Caco-2 (cell line): ENCODE results near the gene CLDN25. TPM values are rescaled to one million over a fixed set of nuclear protein-coding genes. Genes with fewer than 3 reads are reported as not detected.

Experiments used
- BruUV-seq: library from RNA; stranded (reverse); fragments of 400-500 nt; replicated peaks from 2 replicates; lab custom pipeline; 2021; lab: Mats Ljungman, UMichigan
- CTCF ChIA-PET: fragments of 300-600 bp; sonication (Branson Sonifier 250); formaldehyde crosslinking; loops from one replicate; lab custom pipeline; 2022; ENCODE audit warnings: antibody characterized with exemption; lab: Charles Lee
- POLR2A ChIA-PET: fragments of 300-600 bp; sonication (Branson Sonifier 250); formaldehyde crosslinking; loops from one replicate; lab custom pipeline; 2022; ENCODE audit warnings: antibody characterized with exemption; lab: Charles Lee
- DNase-seq, 2 experiments: peaks; one replicate each; pipeline versions ENCODE4 v3.0.0 to v3.0.0-alpha.2; 2020 to 2022
- H3K27me3 ChIP-seq: replicated peaks from 2 replicates; pipeline ENCODE4 v1.6.0; 2011; ENCODE audit warnings: low read length; ENCODE audit not compliant: control insufficient read depth, insufficient read depth
- H3K36me3 ChIP-seq: 2 replicates; pipeline ENCODE4 v1.5.1; 2011; ENCODE audit warnings: low read length; ENCODE audit not compliant: control insufficient read depth, insufficient read depth
- H3K4me1 ChIP-seq: fragments of 250-450 bp; sonication (Bioruptor Pico); 2 replicates; pipeline ENCODE4 v1.5.1; 2020; ENCODE audit warnings: mild to moderate bottlenecking
- H3K4me3 ChIP-seq: 2 replicates; pipeline ENCODE4 v1.5.1; 2011; ENCODE audit warnings: low read depth, mild to moderate bottlenecking, control low read depth, low read length
- H3K9me3 ChIP-seq: fragments of 250-450 bp; sonication (Bioruptor Pico); 2 replicates; pipeline ENCODE4 v1.5.1; 2020; ENCODE audit warnings: mild to moderate bottlenecking, moderate library complexity
- H3K27ac Mint-ChIP-seq: one replicate; pipeline ENCODE4 v1.8.0; 2022; ENCODE audit warnings: mixed read lengths; ENCODE audit not compliant: unreplicated experiment
- H3K27me3 Mint-ChIP-seq: one replicate; pipeline ENCODE4 v1.8.0; 2022; ENCODE audit warnings: mixed read lengths; ENCODE audit not compliant: insufficient read depth, unreplicated experiment
- H3K36me3 Mint-ChIP-seq: one replicate; pipeline ENCODE4 v1.8.0; 2022; ENCODE audit warnings: mild to moderate bottlenecking, mixed read lengths; ENCODE audit not compliant: insufficient read depth, unreplicated experiment
- H3K4me1 Mint-ChIP-seq: one replicate; pipeline ENCODE4 v1.8.0; 2022; ENCODE audit warnings: low read depth, mixed read lengths; ENCODE audit not compliant: unreplicated experiment
- H3K4me3 Mint-ChIP-seq: one replicate; pipeline ENCODE4 v1.8.0; 2022; ENCODE audit warnings: mild to moderate bottlenecking, moderate library complexity, mixed read lengths; ENCODE audit not compliant: unreplicated experiment
- H3K9me3 Mint-ChIP-seq: one replicate; pipeline ENCODE4 v1.8.0; 2022; ENCODE audit warnings: mixed read lengths; ENCODE audit not compliant: unreplicated experiment
- CTCF ChIP-seq, 2 experiments: fragments of 200-600 bp in 1 of 2; IDR thresholded peaks; 1 replicate in 1 of 2; 2 replicates in 1 of 2; pipeline versions ENCODE4 v1.5.1 to v1.8.0; 2011 to 2022; ENCODE audit warnings: antibody characterized with exemption in 1 of 2, control low read depth in 1 of 2, inconsistent platforms in 1 of 2, low read depth in 1 of 2, low read length in 1 of 2, mild to moderate bottlenecking in 1 of 2, moderate library complexity in 1 of 2; ENCODE audit not compliant: insufficient read depth in 1 of 2, severe bottlenecking in 1 of 2, unreplicated experiment in 1 of 2
- intact Hi-C: fragments of 100-400 bp; cut with micrococcal nuclease; formaldehyde crosslinking; loops from one replicate; pipeline ENCODE4 v1.10.0; 2022; ENCODE audit not compliant: unreplicated experiment
- total RNA-seq: library from RNA; stranded (reverse); gene quantifications from 2 replicates; pipeline ENCODE4 v1.2.3, GENCODE V29; 2022

Gene CLDN25
- total RNA-seq, 1 experiment from 2014 or later, result not detected

- Mint-ChIP-seq H3K27ac (peak within 1 kb of the TSS; percentile 97), H3K9me3 (no peaks in the 10 kb centered on the region), H3K27me3 (peaks cover 3% of the 10 kb centered on the region), H3K4me1 (peaks cover 7% of the 10 kb centered on the region), H3K4me3 (peak within 1 kb of the TSS; percentile 99), H3K36me3 (peaks cover 18% of the 10 kb centered on the region)
- POLR2A ChIA-PET, result interaction anchor here (0.6 to 1.2 kb wide), 7 partner anchors 9 to 459 kb away, joined by 3 to 5 read pairs (median 3); partner anchors contain the start of gene TTC12
- Histone ChIP-seq H3K4me1 (peaks cover 5% of the 10 kb centered on the region; the same call in 1 of the 2 replicates), H3K9me3 (no peaks in the 10 kb centered on the region), H3K4me3 (peak within 1 kb of the TSS; percentile 72), H3K36me3 (peaks cover 1% of the 10 kb centered on the region; the same call in 1 of the 2 replicates), H3K27me3 (no peaks in the 10 kb centered on the region)
- peak; percentile 97 for TF ChIP-seq CTCF (IDR thresholded peaks at IDR 0.05; ENCODE audit: insufficient read depth in 1 of 2, low read depth in 1 of 2, low read length in 1 of 2, severe bottlenecking in 1 of 2, unreplicated experiment in 1 of 2)
- BruUV-seq, result TSS peak; percentile 49
- CTCF ChIA-PET, result interaction anchor here (0.6 to 2.0 kb wide), 19 partner anchors 8 to 1186 kb away, joined by 3 to 12 read pairs (median 4); partner anchors contain the start of gene TTC12
- DNase-seq, result peak; percentile 97 to 99
- intact Hi-C loops, result loop anchor here (1.0 kb wide), 2 partner anchors 23 to 47 kb away; no protein-coding TSS in a partner anchor
These were observed 6.0 kb upstream of the CLDN25 start, which contains the start of gene ZW10 for GRCh38 chr11:113773416-113774173. Gene ZW10, minus strand, starts transcription at chr11:113773692. Its CDS starts 26 bp downstream, at chr11:113773666.

GRCh38 chr11:113774174-113774503 is 5.5 kb upstream of the CLDN25 start:
- BruUV-seq, result no TSS peak
- H3K9me3 Mint-ChIP-seq, result no peaks in the 10 kb centered on the region
- Histone ChIP-seq H3K4me3 (peak overlapping the region; percentile 72), H3K4me1 (peaks cover 5% of the 10 kb centered on the region; the same call in 1 of the 2 replicates), H3K9me3 (no peaks in the 10 kb centered on the region), H3K27me3 (no peaks in the 10 kb centered on the region), H3K36me3 (no peaks in the 10 kb centered on the region)
- no peak for TF ChIP-seq CTCF (IDR thresholded peaks at IDR 0.05; ENCODE audit: insufficient read depth in 1 of 2, low read depth in 1 of 2, low read length in 1 of 2, severe bottlenecking in 1 of 2, unreplicated experiment in 1 of 2)
- H3K27me3 Mint-ChIP-seq, result peaks cover 3% of the 10 kb centered on the region
- H3K4me1 Mint-ChIP-seq, result peaks cover 7% of the 10 kb centered on the region
- peaks cover 18% of the 10 kb centered on the region for H3K36me3 Mint-ChIP-seq
- CTCF ChIA-PET, result interaction anchor here (1.0 kb wide), 2 partner anchors 23 to 460 kb away, joined by 6 to 7 read pairs; partner anchors contain the start of gene TTC12
- H3K27ac Mint-ChIP-seq, result peak overlapping the region; percentile 97
- no peak for DNase-seq
- POLR2A ChIA-PET, result interaction anchor here (0.7 to 1.0 kb wide), 2 partner anchors 8 to 14 kb away, joined by 3 to 4 read pairs; no protein-coding TSS in a partner anchor
- intact Hi-C loops, result no loop called here
- peak overlapping the region; percentile 99 for H3K4me3 Mint-ChIP-seq

GRCh38 chr11:113778111-113778910 is 1.3 kb upstream of the CLDN25 start:
- H3K4me3 ChIP-seq, result no peak overlapping the region

More at GRCh38 chr11:113778111-113778910, 1.3 kb upstream of the CLDN25 start:
- peaks cover 1% of the 10 kb centered on the region; the same call in 1 of the 2 replicates for H3K27me3 ChIP-seq
- H3K27me3 Mint-ChIP-seq, result peaks cover 3% of the 10 kb centered on the region
- no TSS peak for BruUV-seq
- no peaks in the 10 kb centered on the region for H3K9me3 ChIP-seq
- H3K36me3 Mint-ChIP-seq, result peaks cover 4% of the 10 kb centered on the region
- H3K27ac Mint-ChIP-seq, result no peak overlapping the region
- DNase-seq, result no peak
- peaks cover 6% of the 10 kb centered on the region for H3K4me1 ChIP-seq
- CTCF ChIA-PET, result no interaction called here
- TF ChIP-seq CTCF (IDR thresholded peaks at IDR 0.05; ENCODE audit: insufficient read depth in 1 of 2, low read depth in 1 of 2, low read length in 1 of 2, severe bottlenecking in 1 of 2, unreplicated experiment in 1 of 2), result no peak
- H3K36me3 ChIP-seq, result no peaks in the 10 kb centered on the region
- H3K4me3 Mint-ChIP-seq, result no peak overlapping the region
- H3K4me1 Mint-ChIP-seq, result peaks cover 12% of the 10 kb centered on the region
- no peaks in the 10 kb centered on the region for H3K9me3 Mint-ChIP-seq
- POLR2A ChIA-PET, result no interaction called here
- intact Hi-C loops, result no loop called here
